ENCODE results near the gene IGFBP3.
"Not testable (repeated sequence)": the region's sequence is repeated elsewhere in the genome, so short reads cannot be mapped to it uniquely, and the experiment has no call there.

Gene IGFBP3

DNA sequence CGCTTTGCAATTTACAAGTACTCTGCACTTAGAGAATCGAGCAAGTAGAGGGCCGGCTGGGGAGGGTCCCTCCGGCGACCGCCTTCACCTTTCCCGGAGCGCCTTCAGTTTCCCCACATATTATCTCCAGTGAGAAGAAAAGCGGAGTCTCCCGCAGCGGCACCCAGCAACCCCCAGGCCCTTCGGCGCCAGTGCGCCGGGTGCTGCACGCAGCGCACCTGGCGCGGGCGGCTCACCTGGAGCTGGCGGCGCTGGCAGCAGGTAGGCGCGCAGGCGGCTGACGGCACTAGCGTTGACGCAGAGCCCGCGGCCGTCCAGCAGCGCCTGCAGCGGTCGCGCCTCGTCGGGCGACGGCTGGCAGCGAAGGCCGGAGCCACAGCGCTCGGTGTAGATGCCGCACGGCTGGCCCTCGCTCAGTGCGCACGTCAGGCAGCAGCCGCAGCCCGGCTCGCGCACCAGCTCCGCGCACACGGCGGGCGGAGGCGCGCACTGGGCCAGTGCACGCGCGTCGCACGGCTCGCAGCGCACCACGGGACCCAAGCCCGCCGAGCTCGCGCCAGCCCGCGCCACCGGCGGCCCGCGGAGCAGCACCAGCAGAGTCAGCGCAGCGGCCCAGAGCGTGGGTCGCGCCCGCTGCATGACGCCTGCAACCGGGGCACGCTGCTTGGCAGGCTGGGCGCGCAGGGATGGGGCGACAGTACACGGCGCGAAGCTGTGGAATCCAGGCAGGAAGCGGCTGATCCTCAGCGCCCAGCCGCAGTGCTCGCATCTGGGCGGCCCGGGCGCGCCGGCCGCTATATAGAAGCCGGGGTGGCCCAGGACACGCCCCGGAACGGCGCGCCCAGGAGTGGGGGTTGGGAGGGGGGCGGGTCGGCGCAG is at the start of gene IGFBP3:
Gene IGFBP3 (minus strand): TSS at position 771 of the 879 bp plus-strand sequence. CDS start 132 bp downstream, at position 639.
- DNase-seq = no peak

GRCh38 chr7:45970454-45970853 is 49.4 kb upstream of the IGFBP3 start:
- no peak for DNase-seq

GRCh38 chr7:45969940-45970339 is 48.9 kb upstream of the IGFBP3 start:
- no peak for DNase-seq

DNA sequence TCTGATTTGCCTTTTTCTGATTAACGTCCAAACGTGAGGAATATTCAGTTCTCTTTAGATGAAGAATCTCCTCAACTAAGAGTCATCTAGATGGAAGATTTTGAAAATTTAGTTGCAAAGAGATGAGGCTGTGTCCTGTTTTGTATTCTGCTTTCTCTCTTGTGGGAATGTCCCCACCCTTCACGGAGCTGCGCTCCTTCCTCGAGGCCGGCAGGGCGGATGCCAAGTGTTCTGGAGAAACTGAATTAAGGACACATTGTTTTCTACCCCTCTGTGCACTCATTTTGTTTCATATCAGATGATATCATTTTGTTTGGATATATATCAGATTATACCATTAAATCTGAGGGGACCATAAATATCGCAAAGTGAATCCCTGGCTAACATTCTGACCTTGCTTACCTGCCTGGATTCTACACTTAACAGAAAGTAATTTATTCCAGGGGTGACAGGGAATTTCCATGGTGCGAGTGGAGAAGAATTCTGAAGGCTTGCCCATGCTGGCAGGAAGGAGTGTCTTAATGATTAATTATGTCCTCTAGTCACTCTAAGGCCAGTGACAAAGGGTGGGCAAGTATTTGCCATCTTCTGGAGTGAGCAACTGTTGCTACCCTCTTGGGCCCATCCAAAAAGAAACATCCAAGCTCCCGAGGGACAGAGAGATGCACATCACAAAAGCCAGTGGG is 47.9 kb upstream of the IGFBP3 start:
- no peak for DNase-seq

- no peak for DNase-seq
These were observed 47.2 kb upstream of the IGFBP3 start for GRCh38 chr7:45968312-45968711.

GRCh38 chr7:45967591-45968157 is 46.6 kb upstream of the IGFBP3 start:
- no peak for DNase-seq

GRCh38 chr7:45962861-45963260 is 41.8 kb upstream of the IGFBP3 start:
- no peak for DNase-seq

DNA sequence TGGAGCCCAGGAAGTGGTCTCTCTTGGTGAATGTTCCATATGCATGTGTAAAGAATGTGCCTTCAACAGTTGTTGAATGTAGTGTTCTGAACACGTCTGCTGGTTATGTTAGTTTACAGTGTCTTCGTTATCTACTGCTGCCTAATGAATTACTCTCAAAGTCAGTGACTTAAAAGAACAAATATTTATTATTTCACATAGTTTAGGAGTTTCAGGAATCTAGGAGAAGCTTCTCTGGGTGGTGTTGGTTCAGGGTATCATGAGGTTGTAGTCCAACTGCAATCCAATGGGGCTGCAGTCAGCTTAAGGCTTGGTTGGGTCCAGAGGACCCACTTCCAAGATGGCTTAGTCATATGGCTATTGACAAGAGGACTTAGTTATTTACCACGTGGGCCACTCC is 36.6 kb upstream of the IGFBP3 start:
- DNase-seq = no peak

DNA sequence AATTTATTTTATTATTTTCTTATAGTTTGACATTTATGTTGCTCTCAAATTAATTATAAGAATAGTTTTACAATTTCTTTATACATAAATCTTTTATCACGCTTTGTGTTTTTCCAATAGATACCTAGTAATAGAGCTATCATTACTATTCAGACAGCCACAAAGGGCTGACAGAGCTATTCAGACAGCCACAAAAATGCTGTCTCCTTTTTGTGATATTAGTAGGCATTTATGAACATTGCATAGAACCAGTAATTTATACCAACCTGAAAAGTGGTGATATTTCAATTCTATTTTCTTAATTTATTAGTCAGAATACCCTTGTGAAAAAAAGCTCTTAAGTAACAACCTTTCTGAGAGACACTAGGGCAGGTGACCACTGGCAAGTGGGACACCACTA is 34.2 kb upstream of the IGFBP3 start:
- no peak for DNase-seq

GRCh38 chr7:45953055-45953454 is 32.0 kb upstream of the IGFBP3 start:
- DNase-seq = not testable (repeated sequence)

- no peak for DNase-seq
These were observed 23.0 kb upstream of the IGFBP3 start for GRCh38 chr7:45944058-45944457.

DNA sequence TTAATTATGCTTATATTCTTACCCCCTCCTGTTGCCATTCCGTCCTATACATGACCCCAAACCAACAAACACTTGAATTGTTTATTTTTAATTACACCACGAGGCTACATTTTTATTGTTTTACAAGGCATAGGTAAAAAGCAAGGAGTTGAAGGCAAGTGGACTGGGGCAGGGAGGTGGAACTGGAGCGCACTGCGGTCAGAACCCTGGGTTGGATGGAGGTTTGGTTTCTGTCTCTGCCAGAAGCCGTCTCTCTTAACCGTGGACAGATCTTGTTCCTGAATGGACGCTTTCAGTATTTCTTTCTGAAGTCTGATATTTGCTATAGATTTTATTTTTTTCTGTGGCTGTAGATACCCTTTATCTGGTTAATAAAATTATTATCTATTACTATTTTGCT is 19.9 kb upstream of the IGFBP3 start:
- DNase-seq = no peak

- not testable (repeated sequence) for DNase-seq
These were observed 19.2 kb upstream of the IGFBP3 start for GRCh38 chr7:45940237-45940781.

DNA sequence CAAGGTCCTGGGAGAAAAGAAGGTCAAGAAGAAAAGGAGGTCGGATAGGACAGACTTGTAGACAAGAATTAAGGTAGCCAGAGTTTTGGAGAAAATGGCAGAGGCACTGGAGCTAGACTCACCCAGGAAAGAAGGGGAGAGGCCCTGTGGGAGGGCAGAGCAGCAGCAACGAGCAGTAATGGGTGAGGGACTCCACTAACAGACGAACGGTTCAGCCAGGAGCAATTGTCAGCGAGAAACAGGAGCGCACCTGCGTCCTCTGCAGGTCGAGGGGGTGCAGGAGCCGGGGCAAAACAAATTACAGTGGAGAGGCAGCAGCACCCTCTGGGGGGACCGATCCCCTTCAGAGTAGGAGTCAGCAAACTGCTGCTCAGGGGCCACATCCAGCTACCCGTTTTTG is 18.5 kb upstream of the IGFBP3 start:
- DNase-seq = no peak

DNA sequence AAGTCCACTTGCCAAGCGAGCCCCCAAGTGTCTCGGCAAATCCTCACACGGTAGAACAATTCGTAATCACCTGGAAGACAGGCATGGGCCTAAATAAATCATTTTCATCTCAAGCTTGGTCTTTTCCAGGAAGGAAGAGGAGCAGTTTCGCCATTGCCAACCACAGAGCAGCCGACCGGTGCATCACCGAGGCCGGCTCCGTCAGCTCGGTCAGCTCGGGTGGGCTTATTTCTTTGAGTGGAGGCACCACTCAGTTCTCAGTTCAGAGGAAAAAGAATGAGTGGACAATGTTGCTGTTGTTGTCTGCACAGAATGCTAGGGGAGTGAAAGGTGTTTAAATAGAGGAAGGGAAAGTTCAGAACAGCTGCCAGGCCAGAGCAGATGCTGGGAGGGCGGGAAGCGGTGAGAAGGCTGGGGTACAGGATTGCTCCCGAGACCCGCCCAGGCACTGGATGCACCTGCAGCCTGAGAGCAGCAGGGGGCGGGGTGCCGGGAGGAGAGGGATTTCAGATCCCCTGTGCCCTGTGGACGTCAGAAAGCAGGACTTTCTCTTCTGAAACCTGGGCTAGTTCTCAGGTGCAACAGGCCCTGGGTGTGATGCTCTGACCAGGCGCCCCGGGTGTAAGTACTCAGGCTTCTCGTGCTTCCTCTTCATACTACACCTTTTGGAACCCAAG is 17.7 kb upstream of the IGFBP3 start:
- no peak for DNase-seq

DNA sequence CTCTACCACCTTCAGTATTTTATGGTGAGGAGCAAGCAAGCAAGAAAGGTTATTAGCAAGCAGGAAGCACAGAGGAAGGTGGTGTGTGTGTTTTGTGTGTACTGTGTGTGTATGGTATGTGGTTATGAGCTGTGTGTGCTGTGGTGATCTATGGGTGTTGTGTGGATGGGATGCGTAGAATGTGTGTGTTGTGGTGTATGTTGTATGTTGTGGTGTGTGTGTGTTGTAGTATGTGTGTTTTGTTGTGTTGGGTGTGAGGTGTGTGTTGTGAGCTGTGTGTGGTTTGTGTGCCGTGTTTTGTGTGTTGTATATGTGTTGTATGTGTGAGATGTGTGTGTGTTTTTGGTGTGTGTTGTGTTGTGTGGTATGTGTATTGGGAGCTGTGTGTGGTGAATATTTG is 16.8 kb upstream of the IGFBP3 start:
- DNase-seq = no peak

- no peak for DNase-seq
These were observed 16.2 kb upstream of the IGFBP3 start for GRCh38 chr7:45937301-45937700.

DNA sequence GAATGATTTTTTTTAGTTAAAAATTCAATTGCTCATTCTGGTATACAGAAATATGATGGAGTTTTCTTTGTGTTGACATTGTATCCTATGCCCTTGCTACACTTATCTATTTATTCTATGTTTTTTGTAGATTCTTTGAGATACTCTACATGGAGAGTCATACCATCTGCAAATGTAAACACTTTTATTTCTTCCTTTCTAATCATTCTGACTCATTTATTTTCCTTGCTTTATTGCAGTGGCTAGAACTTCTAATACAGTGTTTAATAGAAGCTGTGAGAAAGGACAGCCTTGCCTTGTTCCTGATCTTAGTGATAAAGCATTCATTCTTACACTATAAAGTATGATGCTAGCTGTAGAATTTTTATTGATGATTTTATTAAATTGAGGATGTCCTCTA is 9.9 kb upstream of the IGFBP3 start:
- no peak for DNase-seq

DNA sequence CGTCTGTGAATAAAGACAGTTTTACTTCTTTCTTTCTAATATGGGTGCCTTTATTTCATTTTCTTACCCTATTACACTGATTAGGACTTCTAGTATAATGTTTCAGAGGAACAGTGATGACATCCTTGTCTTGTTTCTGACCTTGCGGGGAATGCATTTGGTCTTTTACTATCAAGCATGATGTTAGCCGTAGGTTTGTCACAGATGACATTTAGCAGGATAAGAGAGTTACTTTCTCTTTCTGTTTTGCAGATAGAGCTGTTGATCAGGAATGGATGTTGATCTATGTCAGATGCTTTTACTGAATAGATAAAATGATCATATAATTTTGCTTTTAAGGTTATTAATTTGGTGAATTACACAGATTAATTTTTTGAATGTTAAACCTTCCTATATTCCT is 6.6 kb upstream of the IGFBP3 start:
- no peak for DNase-seq

DNA sequence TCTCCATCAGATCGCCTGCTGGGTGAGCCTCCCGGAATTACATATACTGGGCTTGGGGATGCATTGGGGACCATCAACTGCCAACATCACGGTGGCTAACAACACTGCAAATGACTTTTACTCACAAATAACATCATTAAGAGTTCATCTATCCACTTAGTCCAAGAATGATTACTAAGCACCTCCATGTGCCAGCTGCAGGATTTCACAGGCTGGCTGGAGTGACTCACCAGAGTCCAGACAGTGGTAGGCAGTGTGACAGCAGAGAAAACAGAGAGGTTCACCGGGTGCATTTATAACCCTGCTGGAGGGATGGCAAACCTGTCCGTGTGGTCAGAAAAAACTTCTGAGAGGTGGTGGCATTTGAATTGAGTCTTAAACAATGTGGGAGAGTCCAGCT is 3.2 kb upstream of the IGFBP3 start:
- no peak for DNase-seq

GRCh38 chr7:45923818-45924217 is 2.7 kb upstream of the IGFBP3 start:
- DNase-seq = no peak

GRCh38 chr7:45923290-45923689 is 2.2 kb upstream of the IGFBP3 start:
- DNase-seq = peak; percentile 55 to 64

GRCh38 chr7:45922810-45923209 is 1.7 kb upstream of the IGFBP3 start:
- no peak for DNase-seq
